Measurements from ENCODE around the gene CDIPT.
A peak's percentile ranks its signal among the peaks of the same experiment; 100 is the strongest.
"Not testable (repeated sequence)": the region's sequence is repeated elsewhere in the genome, so short reads cannot be mapped to it uniquely, and the experiment has no call there.

Gene CDIPT

DNA sequence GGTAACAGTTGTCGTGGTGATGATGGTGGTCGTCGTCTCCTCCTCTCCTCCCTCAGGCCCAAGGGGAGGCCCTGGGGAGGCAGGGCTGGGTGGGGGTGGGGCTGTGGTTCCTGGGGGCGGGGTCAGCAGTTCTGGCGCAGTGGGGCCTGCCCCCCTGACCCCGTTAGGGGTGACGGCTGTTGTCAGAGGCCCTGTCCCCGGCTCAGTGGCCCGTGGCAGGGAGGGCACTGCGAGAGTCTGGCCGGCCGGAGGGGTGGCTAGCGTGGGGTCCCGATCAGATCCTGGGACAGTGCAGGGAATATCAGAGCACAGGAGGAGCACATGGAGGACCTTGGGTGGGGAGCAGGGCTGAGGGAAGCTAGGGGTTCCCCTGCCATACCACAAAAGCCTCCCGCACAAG lies 33.8 kb upstream of the CDIPT start:
- DNase-seq (ENCODE audit: low read depth in 2 of 2), result no peak

DNA sequence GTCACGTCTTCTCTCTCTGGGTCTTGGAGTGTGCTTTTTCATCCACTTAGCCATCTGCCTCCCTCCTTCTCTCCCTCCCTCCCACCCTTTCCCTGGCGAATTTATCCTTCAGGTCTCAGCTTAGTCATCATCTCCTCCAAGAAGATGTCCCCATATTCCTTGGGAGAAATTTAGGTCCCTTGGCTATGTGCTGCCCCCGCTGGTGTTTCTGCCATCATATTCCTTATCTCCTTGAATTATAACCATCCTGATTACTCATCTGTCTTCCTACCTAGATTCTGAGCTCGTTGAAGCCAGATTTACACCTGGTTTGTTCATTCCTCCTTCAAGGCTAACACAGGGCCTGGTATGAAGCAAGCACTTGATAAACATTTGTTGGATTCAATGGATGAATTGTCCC lies 31.3 kb upstream of the CDIPT start:
- no peak for DNase-seq (ENCODE audit: low read depth in 2 of 2)

DNA sequence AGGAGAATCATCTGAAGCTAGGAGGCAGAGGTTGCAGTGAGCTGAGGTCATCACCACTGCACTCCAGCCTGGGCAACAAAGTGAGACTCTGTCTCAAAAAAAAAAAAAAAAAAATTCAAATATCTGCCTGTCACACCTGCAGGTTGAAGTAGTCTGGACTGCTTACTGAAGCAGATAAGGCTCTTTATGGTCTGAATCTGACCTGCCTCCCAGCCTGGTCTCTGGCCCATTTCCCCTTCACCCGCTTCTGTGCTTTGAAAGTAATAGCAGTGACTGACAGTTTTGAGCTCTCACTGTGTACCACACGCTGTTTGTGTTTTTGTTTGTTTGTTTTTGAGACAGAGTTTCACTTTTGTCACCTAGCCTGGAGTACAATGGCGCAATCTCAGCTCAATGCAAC lies 30.5 kb upstream of the CDIPT start:
- DNase-seq (ENCODE audit: low read depth in 2 of 2), result no peak

DNA sequence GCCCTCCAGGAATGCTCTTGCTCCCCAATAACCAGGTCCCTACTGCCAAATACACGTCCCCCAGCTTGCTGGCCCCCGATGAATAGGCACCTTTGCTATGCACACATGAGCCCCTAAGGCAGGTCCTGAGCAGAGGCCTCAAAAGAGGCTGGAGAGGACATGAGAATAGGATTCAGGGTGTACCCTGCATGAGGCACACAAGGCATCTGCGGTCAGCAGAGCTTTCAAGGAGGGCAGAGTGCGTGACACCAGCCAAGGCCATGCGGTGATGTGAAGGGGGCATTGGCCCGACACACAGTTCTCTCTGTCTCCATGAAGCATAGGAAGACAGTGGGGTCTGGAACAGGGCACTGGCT lies 29.4 kb upstream of the CDIPT start:
- DNase-seq (ENCODE audit: low read depth in 2 of 2), result no peak

DNA sequence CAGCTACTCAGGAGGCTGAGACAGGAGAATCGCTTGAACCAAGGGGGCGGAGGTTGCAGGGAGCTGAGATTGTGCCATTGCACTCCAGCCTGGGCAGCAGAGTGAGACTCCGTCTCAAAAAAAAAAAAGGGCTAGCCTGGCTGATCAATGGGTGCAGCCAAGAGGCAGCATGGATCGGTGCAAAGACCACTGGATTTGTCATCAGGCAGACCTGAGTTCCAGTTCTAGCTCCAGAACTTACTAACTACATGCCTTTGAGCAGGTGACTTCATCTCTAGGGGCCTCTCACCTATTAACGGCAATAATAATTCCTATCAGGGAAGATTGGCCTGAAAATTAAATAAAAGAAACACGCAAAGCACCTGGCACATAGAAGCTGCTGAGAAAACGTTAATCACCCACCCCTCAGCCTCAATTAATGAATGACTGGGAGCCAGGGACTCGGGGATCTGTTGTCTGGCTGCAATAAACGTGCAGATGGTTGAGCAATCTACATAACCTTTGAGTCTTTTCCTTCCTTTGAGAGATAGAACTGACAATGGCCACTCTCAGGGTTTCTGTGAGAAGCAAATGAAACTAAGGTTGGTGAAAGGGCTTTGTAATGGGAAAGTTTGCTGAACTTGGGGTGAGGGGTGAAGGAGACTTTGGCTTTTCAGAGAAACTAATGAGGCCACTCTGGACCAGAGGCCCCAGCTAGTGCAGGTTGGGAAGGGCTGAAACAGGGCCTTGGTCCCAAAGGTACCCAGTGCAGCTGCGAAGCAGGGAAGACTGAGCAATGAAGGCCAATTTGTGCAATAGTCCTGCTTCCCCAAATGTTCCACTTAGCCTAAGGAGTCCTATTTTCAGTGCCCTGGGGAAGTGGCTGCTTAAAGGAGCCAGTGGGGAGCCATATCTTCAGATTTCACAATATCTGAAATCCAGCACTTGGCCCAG lies 28.8 kb upstream of the CDIPT start:
- DNase-seq (ENCODE audit: low read depth in 2 of 2), result no peak

DNA sequence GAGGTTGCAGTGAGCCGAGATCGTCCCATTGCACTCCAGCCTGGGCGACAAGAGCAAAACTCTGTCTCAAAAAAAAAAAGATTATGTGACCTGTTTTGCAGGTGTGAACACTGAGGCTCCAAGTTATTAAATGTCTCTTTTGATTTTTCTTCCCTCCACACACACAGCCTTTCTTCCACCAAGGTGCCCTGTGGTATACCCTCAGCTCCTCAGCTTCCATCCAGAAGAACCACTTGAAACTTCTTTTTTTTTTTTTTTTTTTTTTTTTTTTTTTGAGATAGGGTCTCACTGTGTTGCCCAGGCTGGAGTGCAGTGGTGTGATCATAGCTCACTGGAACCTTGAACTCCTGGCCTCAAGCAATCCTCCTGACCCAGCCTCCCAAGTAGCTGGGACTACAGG lies 26.3 kb upstream of the CDIPT start:
- DNase-seq (ENCODE audit: low read depth in 2 of 2), result not testable (repeated sequence)

DNA sequence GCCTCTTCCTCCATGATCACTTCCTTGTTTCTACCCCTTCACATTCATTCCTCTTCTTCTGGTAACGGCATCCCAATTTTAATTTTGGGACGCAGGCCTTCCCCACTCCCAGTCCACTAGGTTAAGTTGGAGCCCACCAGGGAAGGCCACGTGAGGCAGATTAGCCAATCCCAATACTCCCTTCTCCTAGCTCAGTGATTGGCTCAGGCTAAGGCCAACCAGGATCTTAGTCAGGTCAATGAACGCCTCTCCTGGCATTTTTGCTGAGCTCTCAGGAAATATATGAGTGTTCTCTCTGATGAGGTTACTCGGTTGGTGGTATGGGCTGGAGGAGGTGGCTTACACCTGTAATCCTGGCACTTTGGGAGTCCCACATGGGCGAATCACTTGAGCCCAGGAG lies 21.0 kb upstream of the CDIPT start:
- no peak for DNase-seq (ENCODE audit: low read depth in 2 of 2)

DNA sequence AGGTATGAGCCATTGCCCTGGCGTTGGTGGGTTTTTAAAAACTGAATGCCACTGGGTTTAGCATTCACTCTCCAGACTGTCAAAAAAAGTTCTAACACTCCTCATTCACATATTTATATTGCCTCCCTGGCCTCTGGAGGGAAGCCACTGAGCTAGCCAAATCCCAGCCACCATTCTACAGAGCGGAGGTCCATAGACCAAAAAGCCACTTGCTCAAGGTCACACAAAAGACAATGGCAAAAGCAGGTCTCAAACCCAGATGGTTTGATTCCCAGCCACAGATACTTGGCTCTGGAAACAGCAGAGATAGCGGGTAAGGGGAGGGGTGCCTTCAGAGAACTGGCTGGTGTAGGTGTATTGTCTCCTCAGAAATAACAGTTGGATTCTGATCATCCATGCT lies 18.0 kb upstream of the CDIPT start:
- no peak for DNase-seq (ENCODE audit: low read depth in 2 of 2)

DNA sequence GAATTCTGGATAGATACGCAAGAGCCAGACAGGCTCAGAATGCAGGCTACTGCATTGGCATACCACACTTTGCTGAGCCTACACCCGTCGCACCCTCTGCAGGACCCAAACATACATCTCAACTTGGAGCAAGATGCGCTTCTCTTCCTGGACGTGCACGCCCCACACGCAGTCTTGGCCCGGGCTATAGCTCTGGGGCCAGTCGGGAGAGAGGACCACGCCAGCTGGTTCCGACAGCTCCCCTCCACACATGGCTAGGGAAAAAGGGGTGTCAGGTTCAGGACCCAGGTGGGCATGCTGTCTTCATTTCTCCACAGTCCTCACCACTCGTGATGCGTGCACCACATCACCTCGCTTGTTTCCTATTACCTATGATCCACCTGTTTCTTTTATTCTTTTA lies 15.1 kb upstream of the CDIPT start:
- DNase-seq (ENCODE audit: low read depth in 2 of 2), result no peak

DNA sequence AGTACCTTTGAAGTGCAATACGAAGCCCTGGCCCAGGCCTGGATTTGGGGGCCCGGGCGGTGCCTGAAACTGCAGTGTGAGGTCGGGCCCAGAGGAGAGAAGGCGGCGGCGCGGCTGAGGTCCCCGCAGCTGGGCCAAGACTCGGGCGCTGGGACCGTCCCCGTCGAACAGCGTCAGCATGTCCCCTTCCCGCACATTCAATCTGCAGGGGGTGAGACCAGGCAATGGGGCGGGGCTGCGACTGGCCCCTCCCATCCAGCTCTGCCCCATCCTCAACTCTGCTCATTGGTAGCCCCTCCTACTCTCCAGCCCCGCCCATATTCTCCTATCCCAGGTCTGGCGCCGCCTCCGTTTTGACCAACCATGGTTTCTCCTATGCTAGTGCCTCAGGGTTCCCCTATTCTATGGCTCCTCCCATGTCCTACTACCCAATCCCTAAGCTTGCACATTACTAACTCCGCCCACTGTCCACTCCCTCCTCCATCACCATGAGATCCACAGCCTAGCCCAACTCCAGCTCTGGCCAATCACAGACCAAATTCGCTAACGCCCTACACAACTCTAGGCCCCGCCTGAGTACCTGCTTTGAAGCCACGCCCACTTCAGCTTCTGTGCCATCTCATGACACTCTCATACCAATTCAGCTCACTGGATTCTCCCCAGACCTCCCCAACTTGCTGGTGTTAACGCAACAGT lies 14.4 kb upstream of the CDIPT start:
- peak in 1 of 2 donors; percentile 61 for DNase-seq (ENCODE audit: low read depth in 2 of 2)

DNA sequence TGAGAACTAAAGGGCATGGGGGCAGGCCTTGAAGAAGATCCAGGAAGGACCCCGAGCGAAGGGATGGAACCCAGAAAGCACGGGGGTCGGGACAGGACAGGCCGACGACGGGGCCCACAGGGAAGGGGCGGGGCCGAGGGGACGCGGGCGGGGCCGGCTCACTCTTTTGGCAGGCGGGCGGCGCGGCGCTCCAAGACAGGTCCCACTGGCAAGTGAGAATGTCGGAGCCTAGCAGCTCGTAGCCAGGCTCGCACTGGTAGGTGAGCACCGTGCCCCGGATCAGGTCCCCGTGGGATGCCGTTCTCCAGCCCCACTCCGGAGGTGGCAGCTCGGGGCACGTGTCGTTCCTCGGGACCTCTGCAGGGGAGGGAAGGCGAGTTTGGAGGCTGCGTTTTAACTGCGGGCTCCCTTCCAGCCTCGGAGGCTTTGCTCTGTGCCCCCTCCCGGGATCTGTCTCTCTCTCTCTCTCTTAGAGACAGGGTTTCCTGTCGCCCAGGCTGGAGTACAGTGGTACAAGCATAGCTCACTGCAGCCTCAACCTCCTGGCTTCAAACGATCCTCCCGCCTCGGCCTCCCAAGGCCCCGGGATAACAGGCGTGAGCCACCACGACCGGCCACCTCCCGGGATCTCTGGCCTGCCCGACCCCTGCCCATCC lies 13.7 kb upstream of the CDIPT start:
- peak in 1 of 2 donors; percentile 26 for DNase-seq (ENCODE audit: low read depth in 2 of 2)

DNA sequence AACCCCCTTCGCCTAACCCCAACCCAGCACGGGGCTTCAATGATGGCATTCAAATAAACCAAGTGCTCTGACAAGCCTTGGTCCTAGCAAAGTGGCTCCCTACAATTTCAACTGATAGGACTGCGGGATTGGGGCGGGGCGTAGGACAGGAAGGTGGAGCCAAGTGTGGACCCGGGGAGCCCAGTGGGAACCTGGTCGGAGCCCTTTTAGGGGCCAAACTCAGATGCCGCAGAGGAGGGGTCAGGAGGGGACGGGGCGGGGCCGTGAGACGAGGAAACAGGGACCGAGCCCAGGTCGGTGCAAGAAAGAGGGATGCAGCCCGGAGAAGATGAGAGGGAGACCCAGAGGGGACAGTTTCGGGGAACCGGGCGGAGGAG lies 13.2 kb upstream of the CDIPT start:
- no peak for DNase-seq (ENCODE audit: low read depth in 2 of 2)

DNA sequence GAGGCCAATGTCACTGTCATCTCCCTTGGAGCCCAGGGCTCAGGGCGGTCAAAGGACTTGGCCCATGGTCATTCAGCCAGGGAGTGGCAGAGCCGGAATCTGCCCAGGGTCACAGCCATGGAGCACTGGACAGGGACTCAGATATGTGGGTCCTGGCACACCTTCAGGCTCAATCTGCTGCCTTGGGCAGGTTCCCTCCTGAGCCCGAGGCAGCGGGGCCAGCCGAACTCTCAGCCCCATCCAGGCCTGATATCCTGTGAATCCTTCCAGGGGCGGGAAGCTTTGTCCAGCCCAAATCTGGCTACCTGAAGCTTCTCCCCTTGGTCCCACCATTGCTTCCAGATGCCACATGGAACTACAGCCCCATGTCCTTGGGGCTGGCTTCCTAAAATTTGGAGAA lies 12.2 kb upstream of the CDIPT start:
- DNase-seq (ENCODE audit: low read depth in 2 of 2), result no peak

DNA sequence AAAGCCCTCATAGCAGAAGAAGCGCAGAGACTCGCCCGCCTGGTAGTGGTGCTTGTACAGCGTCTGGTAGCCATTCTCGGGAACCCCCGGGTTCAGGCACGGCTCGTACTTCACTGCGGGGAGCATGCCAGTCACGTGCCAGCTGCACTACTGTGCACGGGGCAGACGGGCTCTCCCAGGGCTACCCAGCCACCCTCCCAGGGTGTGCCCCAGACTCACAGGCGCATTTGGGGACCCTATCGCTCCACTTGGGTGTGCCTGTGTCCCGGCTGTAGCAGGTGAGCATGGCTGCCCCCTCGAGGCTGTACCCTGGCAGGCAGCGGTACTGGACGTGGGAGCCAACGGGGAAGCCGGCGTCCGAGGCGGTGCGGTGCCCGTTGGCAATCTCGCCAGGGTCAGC lies 10.3 kb upstream of the CDIPT start:
- DNase-seq (ENCODE audit: low read depth in 2 of 2), result no peak

DNA sequence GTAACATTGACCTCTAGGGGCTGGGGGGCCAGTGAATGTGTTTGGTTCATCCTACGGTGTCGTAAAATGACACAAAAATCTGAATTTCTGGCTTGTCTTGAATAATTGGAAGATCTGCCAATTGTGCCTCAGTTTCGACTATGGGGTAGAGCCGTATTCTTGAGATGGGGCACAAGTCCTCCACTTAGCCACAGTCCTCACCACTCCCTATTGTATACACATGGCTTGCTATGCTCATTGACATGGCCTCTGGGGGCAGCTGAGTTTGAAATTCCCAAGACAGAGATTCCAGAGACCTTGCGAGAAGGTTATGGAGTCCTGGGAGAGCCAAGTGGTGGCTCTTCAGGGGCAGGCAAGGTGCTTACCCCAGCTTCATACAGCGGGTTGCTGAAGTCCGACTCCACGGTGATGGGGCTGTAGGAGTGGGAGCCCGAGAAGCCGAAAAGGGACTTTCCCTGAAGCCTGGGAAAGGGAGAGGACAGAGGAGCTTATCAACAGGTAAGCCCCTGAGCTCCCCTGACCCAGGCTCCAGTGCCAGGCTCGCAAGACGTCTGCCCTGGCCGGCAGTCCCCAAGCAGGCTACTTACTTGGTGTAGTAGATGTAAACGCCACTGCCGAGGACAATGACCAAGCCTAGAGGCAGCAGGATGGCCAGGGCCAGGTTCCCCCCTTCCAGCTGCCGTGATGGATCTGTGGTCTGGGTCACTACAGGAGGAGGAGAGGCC lies 9.0 kb upstream of the CDIPT start:
- DNase-seq (ENCODE audit: low read depth in 2 of 2), result no peak

DNA sequence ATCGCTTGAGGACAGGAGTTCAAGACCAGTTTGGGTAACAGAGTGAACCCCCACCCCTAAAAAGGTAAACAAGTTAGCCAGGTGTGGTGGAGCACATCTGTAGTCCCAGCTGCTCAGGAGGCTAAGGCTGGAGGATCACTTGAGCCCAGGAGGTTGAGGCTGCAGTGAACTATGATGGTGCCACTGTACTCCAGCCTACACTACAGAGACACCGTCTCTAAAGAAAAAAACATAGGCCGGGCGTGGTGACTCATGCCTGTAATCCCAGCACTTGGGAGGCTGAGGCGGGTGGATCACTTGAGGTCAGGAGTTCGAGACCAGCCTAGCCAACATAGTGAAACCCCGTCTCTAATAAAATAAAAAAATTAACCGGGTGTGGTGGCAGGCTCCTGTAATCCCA lies 6.0 kb upstream of the CDIPT start:
- not testable (repeated sequence) for DNase-seq (ENCODE audit: low read depth in 2 of 2)

DNA sequence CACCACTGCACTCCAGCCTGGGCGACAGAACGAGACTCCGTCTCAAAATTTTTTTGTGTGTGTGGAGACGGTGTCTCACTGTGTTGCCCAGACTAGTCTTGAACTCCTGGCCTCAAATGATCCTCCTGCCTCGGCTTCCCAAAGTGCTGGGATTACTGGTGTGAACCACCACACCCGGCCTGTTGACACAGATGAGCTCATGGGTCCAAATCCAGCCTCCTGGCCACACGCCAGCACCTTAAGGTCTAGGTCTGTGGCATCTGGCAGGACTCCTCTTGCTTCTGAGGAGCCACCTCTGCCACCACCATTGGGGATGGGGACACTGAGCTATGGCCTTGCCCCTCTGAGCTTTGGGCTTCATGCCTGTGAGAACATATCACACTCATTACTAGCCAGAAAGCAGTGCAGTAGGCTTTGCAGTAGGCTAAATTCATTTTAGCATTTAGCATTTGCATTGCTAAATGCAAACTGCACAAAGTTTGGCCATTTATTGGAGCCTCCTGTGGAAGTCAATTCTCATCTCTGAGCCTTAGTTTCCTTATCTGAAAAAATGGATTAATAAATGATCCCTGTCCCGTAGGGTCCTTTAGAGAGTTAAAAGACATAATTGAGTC lies 5.5 kb upstream of the CDIPT start:
- no peak for DNase-seq (ENCODE audit: low read depth in 2 of 2)

DNA sequence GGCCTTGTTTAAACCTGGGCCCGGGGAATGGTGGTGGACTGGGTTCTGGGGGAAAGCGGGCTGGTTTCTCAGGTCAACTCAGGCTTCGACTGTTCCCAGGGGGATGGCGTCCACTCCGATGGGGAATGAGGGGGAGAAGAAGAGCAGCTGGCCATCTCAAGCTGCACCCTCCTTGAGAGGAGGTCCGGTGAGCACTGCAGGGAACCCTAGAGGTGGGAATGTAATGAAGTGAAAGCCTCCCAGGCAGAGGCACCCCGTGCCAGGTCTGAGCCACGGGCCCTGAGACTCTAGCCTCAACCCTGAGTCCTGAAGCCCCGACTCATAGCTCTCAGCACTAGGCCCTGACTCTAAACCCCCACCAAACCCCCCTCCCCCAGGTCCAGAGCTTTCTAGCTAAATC lies 1.2 kb upstream of the CDIPT start:
- DNase-seq (ENCODE audit: low read depth in 2 of 2), result no peak

DNA sequence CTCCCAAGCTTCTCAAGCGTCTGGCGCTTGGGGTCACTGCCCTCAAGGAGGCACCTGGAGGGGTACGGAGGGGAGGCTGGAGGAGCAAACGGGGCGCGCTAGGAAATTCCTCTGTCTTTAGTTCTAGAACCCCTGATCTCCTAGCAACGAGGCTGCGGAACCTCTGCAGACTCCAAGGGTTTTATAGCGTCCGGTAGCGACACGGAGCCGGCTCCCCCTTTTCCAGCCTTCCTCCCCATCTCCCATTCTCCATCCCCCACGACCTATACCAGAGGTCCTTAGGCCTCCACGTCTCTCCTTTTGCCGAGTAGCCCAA lies 601 bp upstream of the CDIPT start:
- no peak for DNase-seq (ENCODE audit: low read depth in 2 of 2)

DNA sequence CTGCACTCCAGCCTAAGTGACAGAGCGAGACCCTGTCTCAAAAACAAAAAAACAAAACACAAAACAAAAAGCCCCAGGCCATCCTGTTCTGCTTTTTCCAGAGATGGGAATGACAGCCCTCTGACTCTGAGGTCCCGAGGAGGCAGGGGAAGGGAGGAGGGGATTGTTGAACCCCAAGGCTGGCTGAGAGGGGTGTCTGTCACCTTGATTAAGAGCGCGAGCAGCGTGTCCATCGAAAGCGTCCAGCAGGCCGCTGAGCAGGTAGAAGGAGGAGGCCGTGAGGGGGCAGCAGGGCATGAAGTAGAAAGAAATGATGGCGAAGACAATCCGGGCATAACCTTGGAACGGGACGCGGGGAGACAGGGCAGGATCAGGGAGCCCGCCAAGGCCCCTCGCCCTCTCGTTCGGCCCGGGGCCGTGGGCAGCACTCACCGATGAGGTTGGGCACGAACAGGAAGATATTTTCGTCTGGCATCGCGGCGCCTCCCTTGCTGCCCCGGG lies 593 bp downstream of the CDIPT start:
- DNase-seq (ENCODE audit: low read depth in 2 of 2), result no peak

DNA sequence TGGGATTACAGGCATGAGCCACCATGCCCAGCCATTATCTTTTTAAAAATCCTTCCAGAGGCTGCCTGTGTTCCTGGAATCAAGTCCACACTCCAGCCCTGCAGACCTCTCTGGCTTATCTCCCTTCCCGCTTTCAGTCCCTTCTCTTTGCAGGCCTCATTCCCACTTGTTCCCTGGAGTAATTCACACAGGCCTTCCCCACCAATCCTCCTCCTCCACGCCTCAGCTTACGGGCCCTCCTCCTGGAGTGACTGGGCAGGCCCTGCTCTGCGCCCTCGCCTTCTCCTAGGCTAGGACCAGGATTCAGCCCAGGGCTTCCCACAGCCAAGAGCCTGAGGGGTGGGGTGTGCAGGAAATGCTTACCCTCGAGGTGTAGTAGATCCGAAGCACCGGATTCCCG lies 2.8 kb downstream of the CDIPT start:
- no peak for DNase-seq (ENCODE audit: low read depth in 2 of 2)

DNA sequence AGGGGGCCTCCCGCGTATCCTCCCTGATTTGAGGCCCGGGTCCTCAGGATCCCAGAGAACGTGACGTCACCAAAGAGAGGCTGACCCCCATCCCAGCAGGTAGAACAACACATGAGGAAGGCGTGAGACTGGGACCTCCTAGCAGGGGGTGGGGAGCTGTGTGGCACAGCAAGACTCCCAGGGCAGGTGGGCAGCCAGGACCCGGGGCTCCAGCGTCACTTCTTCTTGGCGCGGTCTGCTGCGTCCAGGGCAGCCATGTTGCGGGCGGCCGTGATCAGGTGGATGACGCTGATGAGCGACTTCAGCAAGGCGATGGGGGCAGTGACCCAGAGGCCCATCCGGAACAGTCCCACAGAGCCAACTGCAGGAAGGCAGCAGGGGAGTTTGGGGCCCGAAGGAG lies 4.1 kb downstream of the CDIPT start:
- DNase-seq (ENCODE audit: low read depth in 2 of 2), result no peak
